Ascending aorta (tissue), 2 donors: ENCODE results near the gene KRT3. TPM values are rescaled to one million over a fixed set of nuclear protein-coding genes. Genes with fewer than 3 reads are reported as not detected.

Experiments
- DNase-seq, 2 donors: peaks; one replicate each; pipeline ENCODE4 v3.0.0-alpha.2; 2019; ENCODE audit warnings: low spot score in 2 of 2
- H3K27ac ChIP-seq, 2 donors: fragments of 200-600 bp; sonication (generic); one replicate each; pipeline ENCODE4 v1.5.1; 2016 to 2017; ENCODE audit warnings: mild to moderate bottlenecking in 1 of 2
- H3K27me3 ChIP-seq: fragments of 200-600 bp; sonication (generic); one replicate; pipeline ENCODE4 v1.5.1; 2017
- H3K36me3 ChIP-seq, 2 donors: fragments of 200-600 bp; sonication (generic); one replicate each; pipeline ENCODE4 v1.5.1; 2016
- H3K4me1 ChIP-seq, 2 donors: fragments of 200-600 bp; sonication (generic); one replicate each; pipeline ENCODE4 v1.5.1; 2016 to 2017; ENCODE audit warnings: mild to moderate bottlenecking in 1 of 2
- H3K4me3 ChIP-seq, 2 donors: fragments of 200-600 bp; sonication (generic); one replicate each; pipeline ENCODE4 v1.5.1; 2016 to 2017; ENCODE audit warnings: mild to moderate bottlenecking in 1 of 2
- H3K9me3 ChIP-seq, 2 donors: fragments of 200-600 bp; sonication (generic); one replicate each; pipeline ENCODE4 v1.5.1; 2016
- CTCF ChIP-seq, 3 experiments: fragments of 200-600 bp in 2 of 3; fragments of 450-650 bp in 1 of 3; sonication (generic) in 2 of 3; IDR thresholded peaks; one replicate each; pipeline ENCODE4 v1.5.1; 2016 to 2019; ENCODE audit warnings: antibody characterized with exemption in 3 of 3, mild to moderate bottlenecking in 1 of 3, moderate library complexity in 1 of 3
- intact Hi-C: fragments of 100-400 bp; cut with DNase I; formaldehyde crosslinking; loops from one replicate; pipeline ENCODE4 v1.15.1; 2023
- total RNA-seq: library from RNA; depleted of rRNA; stranded (reverse); fragments of >200 nt; gene quantifications from one replicate; pipeline ENCODE4 v1.1.0, GENCODE V29; 2016

KRT3 gene
- total RNA-seq, 1 donor from 2014 or later: not detected

- Histone ChIP-seq H3K27me3 (no peaks in the 10 kb centered on the region), H3K4me1 (no peaks in the 10 kb centered on the region), H3K4me3 (no peak overlapping the region), H3K9me3 (no peaks in the 10 kb centered on the region), H3K27ac (no peak overlapping the region), H3K36me3 (no peaks in the 10 kb centered on the region)
- DNase-seq: no peak
- no peak for TF ChIP-seq CTCF (IDR thresholded peaks at IDR 0.05)
- intact Hi-C loops: no loop called here
These were observed 3.7 kb upstream of the KRT3 start for GRCh38 chr12:52799505-52800211.

DNA sequence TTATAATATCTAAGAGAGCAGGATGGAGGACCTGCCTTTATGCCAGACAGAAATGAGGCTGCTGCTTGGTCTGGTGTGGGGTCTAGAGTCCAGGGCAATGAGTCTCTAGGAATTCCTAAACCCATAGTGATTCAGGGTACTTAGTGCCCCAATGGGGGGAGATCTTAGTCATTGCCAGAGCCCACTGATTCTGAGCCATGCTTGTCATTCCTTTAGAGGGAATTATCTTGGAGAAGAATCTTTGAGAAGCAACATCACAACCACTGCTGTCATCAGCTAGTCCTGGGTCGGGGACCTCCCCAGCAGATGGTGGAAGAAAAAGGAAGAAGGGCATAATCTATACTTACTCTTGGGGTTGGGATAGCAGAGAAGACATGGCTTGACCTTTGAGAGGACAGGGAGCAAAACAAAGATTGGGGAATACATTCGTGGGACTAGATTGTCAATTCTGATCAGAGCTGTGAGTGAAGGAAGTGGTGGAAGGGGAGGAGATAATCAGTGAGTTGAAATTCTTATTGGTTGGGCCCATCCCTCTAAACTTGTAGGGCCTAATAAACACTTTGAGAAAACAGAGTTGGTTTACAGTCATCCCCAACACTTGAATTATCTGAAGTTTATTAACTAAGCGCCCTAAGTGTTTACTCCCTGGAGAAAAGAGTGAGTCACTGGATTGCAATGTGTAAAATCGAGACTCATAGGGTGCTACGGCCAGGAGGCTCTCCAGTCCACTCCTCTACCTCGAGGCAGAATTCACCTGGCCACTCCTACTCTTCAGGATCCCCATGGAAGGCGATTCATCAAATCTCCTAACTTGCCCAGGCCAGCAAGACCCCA is 3.0 kb upstream of the KRT3 start:
- intact Hi-C loops: no loop called here
- Histone ChIP-seq H3K27me3 (no peaks in the 10 kb centered on the region), H3K27ac (no peak overlapping the region), H3K36me3 (no peaks in the 10 kb centered on the region), H3K4me1 (no peaks in the 10 kb centered on the region), H3K4me3 (no peak overlapping the region), H3K9me3 (no peaks in the 10 kb centered on the region)
- no peak for TF ChIP-seq CTCF (IDR thresholded peaks at IDR 0.05)
- DNase-seq: no peak

DNA sequence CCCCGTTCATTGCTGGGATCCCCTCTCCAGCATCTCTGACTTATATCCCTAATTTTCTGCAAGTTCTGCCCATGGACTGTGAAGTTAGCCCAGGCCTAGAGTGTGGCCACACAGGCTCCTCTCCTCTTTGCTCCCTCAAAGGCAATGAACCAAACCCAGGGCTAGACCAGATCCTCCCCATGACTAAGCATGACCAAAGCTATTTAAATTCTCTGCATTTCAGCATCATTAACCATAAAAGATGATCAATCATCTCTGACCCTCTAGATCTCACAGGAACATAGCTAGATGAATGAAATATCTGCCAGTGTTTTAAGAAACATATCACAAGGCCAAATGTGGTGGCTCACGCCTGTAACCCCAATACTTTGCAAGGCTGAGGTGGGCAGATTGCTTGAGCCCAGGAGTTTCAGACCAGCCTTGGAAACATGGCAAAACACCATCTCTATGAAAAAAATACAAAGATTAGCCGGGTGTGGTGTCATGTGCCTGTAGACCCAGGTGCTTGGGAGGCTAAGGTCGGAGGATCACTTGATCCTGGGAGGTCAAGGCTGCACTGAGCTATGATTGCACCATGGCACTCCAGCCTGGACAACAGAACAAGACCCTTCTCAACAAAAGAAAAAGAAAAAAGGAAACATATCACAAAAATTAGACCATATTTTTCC is 2.2 kb upstream of the KRT3 start:
- H3K4me1 ChIP-seq: no peaks in the 10 kb centered on the region
- intact Hi-C loops: no loop called here

DNA sequence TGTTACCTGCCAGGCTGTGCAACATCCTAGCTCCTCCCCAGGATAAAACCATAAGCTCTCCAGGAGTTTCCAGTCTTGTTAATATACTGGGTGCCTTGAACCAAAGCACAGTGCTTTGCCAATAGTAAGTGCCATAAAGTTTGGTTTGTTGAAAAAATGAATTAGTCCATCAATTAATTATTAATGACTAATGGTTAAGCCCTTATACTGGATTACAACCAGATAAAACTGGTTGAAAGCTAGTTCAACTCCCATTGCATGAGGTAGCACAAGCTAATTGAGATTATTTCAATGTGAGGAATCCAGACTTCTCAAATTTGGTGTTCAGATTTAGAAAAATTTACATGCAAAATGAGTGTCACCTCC is 1.6 kb upstream of the KRT3 start:
- no peaks in the 10 kb centered on the region for H3K27me3 ChIP-seq
- no peak for DNase-seq
- no peak overlapping the region for H3K4me3 ChIP-seq
- no peaks in the 10 kb centered on the region for H3K9me3 ChIP-seq
- H3K27ac ChIP-seq: no peak overlapping the region
- TF ChIP-seq CTCF (IDR thresholded peaks at IDR 0.05): no peak
- intact Hi-C loops: no loop called here
- H3K36me3 ChIP-seq: no peaks in the 10 kb centered on the region
- no peaks in the 10 kb centered on the region for H3K4me1 ChIP-seq

More for the DNA sequence above, 2.2 kb upstream of the KRT3 start:
- Histone ChIP-seq H3K9me3 (no peaks in the 10 kb centered on the region), H3K27me3 (no peaks in the 10 kb centered on the region), H3K27ac (no peak overlapping the region), H3K36me3 (no peaks in the 10 kb centered on the region), H3K4me3 (no peak overlapping the region)
- DNase-seq: no peak
- no peak for TF ChIP-seq CTCF (IDR thresholded peaks at IDR 0.05)

DNA sequence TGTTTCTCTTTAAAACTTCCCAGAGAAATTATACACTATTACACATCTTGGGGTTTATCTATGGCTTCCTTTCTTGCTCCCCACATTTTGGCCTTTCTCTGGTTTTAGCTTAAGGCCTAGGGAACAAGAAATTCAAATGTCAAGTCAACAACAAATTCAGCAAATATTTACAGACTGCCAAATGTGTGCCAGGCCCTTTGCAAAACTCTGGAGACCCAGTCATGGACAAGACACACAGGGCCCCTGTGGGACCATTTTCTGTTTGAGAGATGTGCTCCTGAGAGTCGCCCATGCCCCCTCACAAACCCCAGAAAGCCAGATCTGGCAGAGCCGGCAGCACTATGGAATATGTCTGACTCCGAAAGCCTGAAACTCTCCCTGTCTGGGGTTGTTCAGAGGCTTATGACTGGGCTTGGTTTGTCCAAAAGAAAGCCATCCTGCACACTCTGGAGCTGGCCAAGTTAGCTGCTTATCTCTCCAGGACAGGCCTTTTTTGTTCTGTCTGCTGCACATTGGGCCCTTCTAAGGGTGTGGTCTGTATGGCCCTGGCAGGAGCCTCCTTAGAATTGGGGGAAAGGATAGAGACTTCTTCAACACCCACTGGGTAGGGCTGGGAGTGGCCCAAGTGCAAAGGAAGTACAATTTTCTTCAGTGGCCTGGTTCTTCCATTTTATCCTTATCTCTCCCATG is 1.1 kb upstream of the KRT3 start:
- Histone ChIP-seq H3K9me3 (no peaks in the 10 kb centered on the region), H3K27me3 (no peaks in the 10 kb centered on the region), H3K36me3 (no peaks in the 10 kb centered on the region), H3K4me3 (no peak overlapping the region), H3K27ac (no peak overlapping the region), H3K4me1 (no peaks in the 10 kb centered on the region)
- no peak for DNase-seq
- intact Hi-C loops: no loop called here
- no peak for TF ChIP-seq CTCF (IDR thresholded peaks at IDR 0.05)
